ENCODE data around the gene WDR72. TPM values are rescaled to one million over a fixed set of nuclear protein-coding genes. Genes with fewer than 3 reads are reported as not detected.

WDR72 gene
- total RNA-seq, 2 donors from 2014 or later, result 5.4 to 9.2 TPM

DNA sequence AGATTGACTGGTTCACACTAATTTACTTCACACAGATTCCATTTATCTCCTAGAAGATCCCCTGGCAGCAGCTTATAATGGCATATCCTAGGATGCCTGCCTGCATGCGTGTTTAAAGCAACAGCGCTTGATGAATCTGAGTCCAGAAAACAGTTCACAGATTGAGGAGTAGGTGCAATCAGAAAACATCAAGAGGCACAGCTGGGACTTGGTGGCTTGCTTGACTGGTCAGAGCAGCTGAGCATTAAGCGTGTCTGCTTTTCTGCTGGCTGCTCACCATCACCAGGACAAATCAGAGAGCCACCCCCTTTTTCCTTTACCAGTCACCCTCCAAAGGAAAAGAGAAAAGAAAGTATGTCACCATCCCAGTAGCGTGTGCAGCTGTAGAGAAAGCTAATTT is 223.6 kb downstream of the WDR72 start:
- ATAC-seq, result no peak

DNA sequence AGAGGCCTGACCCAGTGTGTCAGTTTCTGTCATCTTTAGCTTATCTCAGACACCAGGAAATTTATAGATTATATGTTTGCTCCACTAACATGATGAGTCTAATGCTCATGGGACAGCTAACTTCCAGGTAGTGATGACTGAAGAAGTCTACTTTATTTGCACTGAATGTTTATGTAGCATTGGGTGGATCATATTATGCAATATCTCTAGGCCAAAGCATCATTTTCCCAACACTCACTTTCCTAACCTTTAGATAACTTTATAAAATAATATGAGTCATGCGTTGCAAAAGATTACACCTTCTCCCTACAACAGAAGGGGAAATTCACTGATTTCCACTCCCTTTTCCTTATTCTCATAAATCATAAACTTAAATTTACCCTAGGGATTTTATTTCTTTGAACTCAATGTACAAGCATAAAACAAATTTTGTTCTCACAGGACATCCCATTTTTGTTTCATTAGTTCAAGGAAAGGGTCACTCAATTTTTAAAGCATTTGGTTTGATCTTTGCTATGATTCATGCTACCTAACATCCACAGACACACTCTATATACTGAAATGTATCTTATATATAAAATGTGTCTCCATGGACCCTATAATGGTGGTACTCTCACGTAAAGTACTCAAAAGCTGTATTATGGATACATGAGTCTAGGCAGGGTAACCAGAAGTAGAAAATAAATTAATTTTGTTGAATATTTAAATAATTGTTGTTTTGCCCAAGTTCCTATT is 225.2 kb downstream of the WDR72 start:
- Histone ChIP-seq H3K4me3 (no peak overlapping the region), H3K27ac (no peak overlapping the region), H3K4me1 (no peaks in the 10 kb centered on the region), H3K9me3 (no peaks in the 10 kb centered on the region), H3K27me3 (no peaks in the 10 kb centered on the region), H3K36me3 (replicated peaks in 1 of 2; ENCODE audit: insufficient read depth in 1 of 2, low read depth in 2 of 2) (no peaks in the 10 kb centered on the region)
- 87 to 88% methylated on average over 2 of the region's 2 CpGs for WGBS, 2 donors
- intact Hi-C loops (cut with DNase I), result no loop called here
- TF ChIP-seq POLR2A (IDR thresholded peaks at IDR 0.05), result no peak
- TF ChIP-seq, protein P1, sequence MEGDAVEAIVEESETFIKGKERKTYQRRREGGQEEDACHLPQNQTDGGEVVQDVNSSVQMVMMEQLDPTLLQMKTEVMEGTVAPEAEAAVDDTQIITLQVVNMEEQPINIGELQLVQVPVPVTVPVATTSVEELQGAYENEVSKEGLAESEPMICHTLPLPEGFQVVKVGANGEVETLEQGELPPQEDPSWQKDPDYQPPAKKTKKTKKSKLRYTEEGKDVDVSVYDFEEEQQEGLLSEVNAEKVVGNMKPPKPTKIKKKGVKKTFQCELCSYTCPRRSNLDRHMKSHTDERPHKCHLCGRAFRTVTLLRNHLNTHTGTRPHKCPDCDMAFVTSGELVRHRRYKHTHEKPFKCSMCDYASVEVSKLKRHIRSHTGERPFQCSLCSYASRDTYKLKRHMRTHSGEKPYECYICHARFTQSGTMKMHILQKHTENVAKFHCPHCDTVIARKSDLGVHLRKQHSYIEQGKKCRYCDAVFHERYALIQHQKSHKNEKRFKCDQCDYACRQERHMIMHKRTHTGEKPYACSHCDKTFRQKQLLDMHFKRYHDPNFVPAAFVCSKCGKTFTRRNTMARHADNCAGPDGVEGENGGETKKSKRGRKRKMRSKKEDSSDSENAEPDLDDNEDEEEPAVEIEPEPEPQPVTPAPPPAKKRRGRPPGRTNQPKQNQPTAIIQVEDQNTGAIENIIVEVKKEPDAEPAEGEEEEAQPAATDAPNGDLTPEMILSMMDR (IDR thresholded peaks at IDR 0.05), result no peak
- ATAC-seq (no peak), DNase-seq (no peak)

More for the DNA sequence above, 223.6 kb downstream of the WDR72 start:
- no peak overlapping the region for H3K27ac ChIP-seq
- H3K9me3 ChIP-seq, result no peaks in the 10 kb centered on the region
- TF ChIP-seq, protein P1 (IDR thresholded peaks at IDR 0.05), result no peak
- TF ChIP-seq POLR2A (IDR thresholded peaks at IDR 0.05), result no peak
- DNase-seq, result no peak
- intact Hi-C loops (cut with DNase I), result no loop called here
- H3K27me3 ChIP-seq, result no peaks in the 10 kb centered on the region
- no peak overlapping the region for H3K4me3 ChIP-seq
- WGBS, 2 donors, result 89 to 98% methylated on average over 4 of the region's 4 CpGs
- H3K4me1 ChIP-seq, result no peaks in the 10 kb centered on the region
- no peaks in the 10 kb centered on the region for H3K36me3 ChIP-seq (replicated peaks in 1 of 2; ENCODE audit: insufficient read depth in 1 of 2, low read depth in 2 of 2)

DNA sequence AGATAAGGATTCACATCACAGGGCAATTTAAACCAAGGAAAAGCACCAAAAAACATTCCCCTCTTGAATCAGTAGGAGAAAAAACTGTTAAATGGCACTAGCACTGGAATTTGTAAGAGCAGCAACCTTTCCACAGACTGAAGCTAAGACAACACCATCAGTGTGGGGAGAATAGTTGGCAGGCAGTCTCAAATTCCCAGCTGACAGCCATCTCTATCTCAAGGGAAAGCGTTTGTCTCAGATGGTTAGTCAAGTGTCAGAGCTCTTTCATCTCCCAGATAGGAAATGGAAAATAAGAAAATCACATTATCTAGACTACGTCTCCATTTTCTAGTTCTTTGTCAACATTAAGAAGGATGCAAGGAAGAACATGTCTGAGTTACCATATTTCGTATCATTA is 228.7 kb downstream of the WDR72 start:
- Histone ChIP-seq H3K27me3 (no peaks in the 10 kb centered on the region), H3K36me3 (replicated peaks in 1 of 2; ENCODE audit: insufficient read depth in 1 of 2, low read depth in 2 of 2) (no peaks in the 10 kb centered on the region), H3K4me1 (no peaks in the 10 kb centered on the region), H3K27ac (no peak overlapping the region), H3K9me3 (no peaks in the 10 kb centered on the region), H3K4me3 (no peak overlapping the region)
- no peak for DNase-seq
- no peak for ATAC-seq
- WGBS, 2 donors, result 76 to 81% methylated on average over 3 of the region's 3 CpGs
- intact Hi-C loops (cut with DNase I), result no loop called here
- TF ChIP-seq, protein P1 (IDR thresholded peaks at IDR 0.05), result no peak
- TF ChIP-seq POLR2A (IDR thresholded peaks at IDR 0.05), result no peak

DNA sequence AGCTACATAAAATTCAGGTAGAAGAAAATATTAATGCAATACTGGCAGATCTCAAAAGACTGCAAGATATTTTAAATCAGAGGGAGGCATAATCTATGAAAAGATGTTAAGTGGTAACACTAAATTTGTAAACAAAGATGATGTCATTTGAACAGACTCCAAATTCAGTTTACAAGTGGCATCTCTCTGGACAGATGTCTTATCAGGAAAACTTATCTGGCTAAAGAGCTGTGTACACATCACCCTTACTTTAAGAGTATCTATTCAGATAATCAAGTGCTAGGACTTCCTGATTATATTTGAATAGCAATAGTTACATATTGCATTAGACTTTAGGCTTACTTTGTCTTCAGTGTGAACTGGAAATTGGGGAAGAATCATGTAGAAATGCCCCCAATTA is 231.5 kb downstream of the WDR72 start:
- Histone ChIP-seq H3K27ac (no peak overlapping the region), H3K27me3 (no peaks in the 10 kb centered on the region), H3K4me3 (no peak overlapping the region), H3K4me1 (peaks cover 3% of the 10 kb centered on the region), H3K36me3 (replicated peaks in 1 of 2; ENCODE audit: insufficient read depth in 1 of 2, low read depth in 2 of 2) (no peaks in the 10 kb centered on the region), H3K9me3 (no peaks in the 10 kb centered on the region)
- DNase-seq (no peak), ATAC-seq (no peak)
- TF ChIP-seq POLR2A (IDR thresholded peaks at IDR 0.05), result no peak
- TF ChIP-seq, protein P1 (IDR thresholded peaks at IDR 0.05), result no peak
- intact Hi-C loops (cut with DNase I), result no loop called here

DNA sequence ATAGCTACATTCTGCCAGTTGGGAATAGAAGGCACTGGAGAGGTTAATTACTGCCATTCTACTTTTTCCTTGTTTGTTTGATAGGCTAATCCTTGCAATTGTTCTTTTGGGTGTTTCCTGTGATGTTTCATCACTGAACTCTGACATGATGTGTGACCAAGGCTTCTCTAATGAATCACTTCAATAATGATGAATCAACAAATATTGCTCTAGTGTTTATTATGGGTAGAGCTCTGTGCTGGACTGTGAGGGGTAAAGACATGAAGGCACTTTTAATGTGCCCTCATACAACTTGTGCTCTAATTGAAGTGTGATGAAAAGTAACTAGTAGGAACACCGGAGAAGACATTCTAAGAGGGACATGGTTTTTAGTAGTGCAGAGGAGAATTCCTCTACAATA is 233.6 kb downstream of the WDR72 start:
- ATAC-seq, result no peak
- intact Hi-C loops (cut with DNase I), result no loop called here
- WGBS, 2 donors, result 4 to 33% methylated on average over 1 of the region's 1 CpG

More for the DNA sequence above, 233.6 kb downstream of the WDR72 start:
- no peak for DNase-seq
- peaks cover 8% of the 10 kb centered on the region for H3K4me1 ChIP-seq
- H3K9me3 ChIP-seq, result no peaks in the 10 kb centered on the region
- H3K4me3 ChIP-seq, result no peak overlapping the region
- H3K27ac ChIP-seq, result no peak overlapping the region
- no peaks in the 10 kb centered on the region for H3K27me3 ChIP-seq
- H3K36me3 ChIP-seq (replicated peaks in 1 of 2; ENCODE audit: insufficient read depth in 1 of 2, low read depth in 2 of 2), result no peaks in the 10 kb centered on the region
- TF ChIP-seq POLR2A (IDR thresholded peaks at IDR 0.05), result no peak
- TF ChIP-seq, protein P1 (IDR thresholded peaks at IDR 0.05), result no peak

All from body of pancreas (tissue), 4 donors.